HepG2 (cell line): ENCODE data around the gene GGT7. TPM values are rescaled to one million over a fixed set of nuclear protein-coding genes. Genes with fewer than 3 reads are reported as not detected.

Source experiments
- ATAC-seq: fragments of 200-7000 bp; cut with Tn5 transposase; 3 replicates; pipeline ENCODE4 v1.9.1; 2020; ENCODE audit warnings: mild to moderate bottlenecking, moderate library complexity
- BruUV-seq: library from RNA; stranded (reverse); fragments of 400-500 nt; replicated peaks from 2 replicates; lab custom pipeline; 2021; lab: Mats Ljungman, UMichigan
- CTCF ChIA-PET: fragments of 300-600 bp; formaldehyde crosslinking; extraction: SDS; loops from one replicate; lab custom pipeline; 2021; ENCODE audit warnings: low total read pairs, inconsistent platforms, low intra/inter-chr PET ratio; lab: Yijun Ruan, JAX
- POLR2A ChIA-PET: fragments of 350-600 bp; sonication (Branson Sonifier 250); formaldehyde crosslinking; loops from one replicate; lab custom pipeline; 2020; ENCODE audit warnings: antibody characterized with exemption, inconsistent platforms; lab: Yijun Ruan, JAX
- DNase-seq: peaks from one replicate; pipeline ENCODE4 v3.0.0-alpha.2; 2015; ENCODE audit warnings: low spot score
- FAIRE-seq: peaks from 3 replicates; lab custom pipeline; 2011; peaks lifted over from hg19 to GRCh38; lab: Jason Lieb, UNC
- H2AFZ ChIP-seq: one replicate; pipeline ENCODE4 v1.6.1; 2011; ENCODE audit warnings: low read length, inconsistent platforms
- H3K27ac ChIP-seq: fragments of 300-600 bp; 3 replicates; pipeline ENCODE4 v1.8.0; 2011; ENCODE audit warnings: mixed run types, mild to moderate bottlenecking, mixed read lengths, low read length, inconsistent platforms; ENCODE audit not compliant: insufficient read depth; ENCODE audit errors: extremely low read length
- H3K27me3 ChIP-seq, 2 experiments: fragments of 200-600 bp in 1 of 2; 2 replicates in 1 of 2; 3 replicates in 1 of 2; pipeline versions ENCODE4 v1.6.0 to v1.8.0; 2011; ENCODE audit warnings: low read length in 2 of 2, mild to moderate bottlenecking in 2 of 2, moderate library complexity in 2 of 2, inconsistent platforms in 1 of 2; ENCODE audit not compliant: insufficient read depth in 2 of 2, control insufficient read depth in 1 of 2
- H3K36me3 ChIP-seq, 2 experiments: fragments of 200-600 bp in 1 of 2; replicated peaks in 1 of 2; 2 replicates in 1 of 2; 3 replicates in 1 of 2; pipeline versions ENCODE4 v1.5.1 to v1.8.0; 2011; ENCODE audit warnings: low read length in 2 of 2, inconsistent platforms in 1 of 2; ENCODE audit not compliant: insufficient read depth in 2 of 2, control insufficient read depth in 1 of 2
- H3K4me1 ChIP-seq: 2 replicates; pipeline ENCODE4 v1.5.1; 2012; ENCODE audit warnings: low read length, inconsistent platforms; ENCODE audit not compliant: insufficient read depth
- H3K4me2 ChIP-seq: 2 replicates; pipeline ENCODE4 v1.6.0; 2011; ENCODE audit warnings: low read depth, low read length, inconsistent platforms
- H3K4me3 ChIP-seq, 3 experiments: fragments of 200-600 bp in 1 of 3; sonication (generic), shearing (Covaris generic) in 1 of 3; replicated peaks in 1 of 3; 2 replicates each; pipeline ENCODE4 v1.5.1; 2011 to 2016; ENCODE audit warnings: low read length in 3 of 3, inconsistent platforms in 2 of 3, low read depth in 2 of 3, mild to moderate bottlenecking in 2 of 3, control low read depth in 1 of 3, mixed read lengths in 1 of 3; ENCODE audit not compliant: insufficient read depth in 1 of 3
- H3K79me2 ChIP-seq: one replicate; pipeline ENCODE4 v1.6.1; 2011; ENCODE audit warnings: low read length, inconsistent platforms; ENCODE audit not compliant: insufficient read depth
- H3K9ac ChIP-seq: 2 replicates; pipeline ENCODE4 v1.6.0; 2011; ENCODE audit warnings: mild to moderate bottlenecking, low read depth, low read length, inconsistent platforms; ENCODE audit not compliant: insufficient read depth
- H3K9me3 ChIP-seq: 2 replicates; pipeline ENCODE4 v1.5.1; 2012; ENCODE audit warnings: mild to moderate bottlenecking, low read length
- H4K20me1 ChIP-seq: 2 replicates; pipeline ENCODE4 v1.6.0; 2011; ENCODE audit warnings: inconsistent platforms, mild to moderate bottlenecking, low read length, moderate library complexity; ENCODE audit not compliant: insufficient read depth
- ATF7-NPFF ChIP-seq: sonication (generic); formaldehyde crosslinking; IDR thresholded peaks from 2 replicates; pipeline ENCODE4 v1.8.1; 2023; ENCODE audit warnings: mild to moderate bottlenecking, low read depth, missing genetic modification reagents, moderate library complexity
- E2F2 ChIP-seq: sonication (generic); formaldehyde crosslinking; IDR thresholded peaks from 2 replicates; pipeline ENCODE4 v1.4.0; 2020; ENCODE audit warnings: missing genetic modification reagents, borderline replicate concordance
- HCFC1 ChIP-seq: fragments of 150-350 bp; IDR thresholded peaks from 2 replicates; pipeline ENCODE4 v1.6.1; 2014; ENCODE audit warnings: low read depth, low read length
- HNRNPLL ChIP-seq: fragments of 200-400 bp; formaldehyde crosslinking; IDR thresholded peaks from 2 replicates; pipeline ENCODE4 v1.6.1; 2017; ENCODE audit warnings: mild to moderate bottlenecking, low read depth, low read length; ENCODE audit not compliant: poor library complexity, severe bottlenecking
- NCOR1 ChIP-seq: fragments of 200-600 bp; sonication (generic); IDR thresholded peaks from 2 replicates; pipeline ENCODE4 v1.7.0; 2017; ENCODE audit warnings: antibody characterized with exemption, low read length, borderline replicate concordance
- RORA ChIP-seq: sonication (generic); formaldehyde crosslinking; IDR thresholded peaks from 2 replicates; pipeline ENCODE4 v1.5.0; 2020; ENCODE audit warnings: mild to moderate bottlenecking, missing genetic modification reagents, moderate library complexity
- SP2 ChIP-seq: sonication (generic); formaldehyde crosslinking; IDR thresholded peaks from 2 replicates; pipeline ENCODE4 v1.5.1; 2020; ENCODE audit warnings: mild to moderate bottlenecking, missing genetic modification reagents
- ZBTB21 ChIP-seq: sonication (generic); formaldehyde crosslinking; IDR thresholded peaks from 2 replicates; pipeline ENCODE4 v1.4.0; 2020; ENCODE audit warnings: missing genetic modification reagents
- ZFP62 ChIP-seq: sonication (generic); formaldehyde crosslinking; IDR thresholded peaks from 2 replicates; pipeline ENCODE4 v1.4.0; 2020; ENCODE audit warnings: missing genetic modification reagents
- WGBS: methylation state at CpG from one replicate; pipeline ENCODE4 v1.1.6; 2017; ENCODE audit warnings: low lambda C conversion rate; 5-methylcytosine and 5-hydroxymethylcytosine counted together
- in situ Hi-C: cut with HindIII; loops from 2 replicates; pipeline ENCODE4 v1.10.0; 2017; ENCODE audit warnings: low pct_unique_long_range_greater_than_20kb; ENCODE audit not compliant: extremely low pct_ligation_motif_present
- intact Hi-C: fragments of 100-400 bp; cut with micrococcal nuclease; formaldehyde crosslinking; loops from one replicate; pipeline ENCODE4 v1.10.0; 2022; ENCODE audit not compliant: unreplicated experiment
- polyA plus RNA-seq, 8 experiments: library from polyadenylated mRNA; depleted of rRNA in 3 of 8; stranded (reverse) in 7 of 8; unstranded in 1 of 8; fragments of >200 nt; fragmentation: Illumina TruSeq in 4 of 8; extraction: Trizol in 4 of 8; gene quantifications; 2 replicates each; pipeline versions ENCODE4 v1.2.1 to v1.2.3, GENCODE V29; 2011 to 2016; ENCODE audit warnings: low read depth in 4 of 8, missing spikeins in 1 of 8, mixed read lengths in 1 of 8; ENCODE audit not compliant: insufficient read depth in 1 of 8
- total RNA-seq, 5 experiments: library from RNA; depleted of rRNA; stranded (reverse); fragments of >200 nt; fragmentation: Illumina TruSeq; extraction: Trizol; gene quantifications; 2 replicates each; pipeline ENCODE4 v1.2.3, GENCODE V29; 2016; ENCODE audit warnings: low read depth in 1 of 5
- TF ChIP-seq, protein P1 (sequence below): sonication (generic); formaldehyde crosslinking; conservative IDR thresholded peaks from 2 replicates; pipeline ENCODE4 v1.5.0; 2020; ENCODE audit warnings: missing genetic modification reagents

GGT7 gene
- total and polyA plus RNA-seq, 2 of the 13 experiments (the other 11 are each of a cell fraction or from before 2014, with no cell fraction given): 6.6 to 23.0 TPM

DNA sequence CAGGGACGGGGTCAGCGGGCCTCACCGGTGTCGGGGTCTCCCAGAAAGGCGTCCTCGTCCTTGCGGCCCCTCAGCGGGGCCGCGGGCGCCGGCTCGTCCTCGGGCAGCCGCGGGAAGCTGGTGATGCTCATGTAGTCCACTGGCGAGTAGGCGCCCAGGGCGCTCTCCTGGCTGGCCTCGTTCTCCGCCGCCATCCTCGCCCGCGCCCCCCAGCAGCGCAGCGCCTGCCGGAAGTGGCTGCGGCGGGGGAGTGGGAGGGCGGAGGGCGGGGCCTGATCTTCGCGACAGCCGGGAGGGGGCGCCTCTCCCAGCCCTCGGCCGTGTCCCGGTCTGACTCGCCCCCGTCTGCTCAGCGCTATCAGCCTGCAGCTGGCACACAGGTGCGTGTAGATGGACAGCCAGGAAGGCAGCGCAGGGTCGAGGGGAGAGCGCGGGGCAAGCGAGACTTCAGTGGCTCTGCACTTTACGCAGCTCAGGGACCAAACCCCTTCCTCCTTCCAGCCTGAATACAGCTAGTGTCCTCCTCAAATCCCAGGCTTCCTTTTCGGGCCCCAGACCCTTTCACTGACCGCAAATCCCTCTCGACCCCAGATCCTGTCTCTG is at the start of gene GGT7 (continued):
- TF ChIP-seq ATF7-NPFF (CRISPR knock-in tag) (peak; percentile 83), ZBTB21 (CRISPR knock-in tag) (no peak), HNRNPLL (peak; percentile 83), NCOR1 (no peak), SP2 (CRISPR knock-in tag) (peak; percentile 47; the same call in 1 of the 2 replicates)

DNA sequence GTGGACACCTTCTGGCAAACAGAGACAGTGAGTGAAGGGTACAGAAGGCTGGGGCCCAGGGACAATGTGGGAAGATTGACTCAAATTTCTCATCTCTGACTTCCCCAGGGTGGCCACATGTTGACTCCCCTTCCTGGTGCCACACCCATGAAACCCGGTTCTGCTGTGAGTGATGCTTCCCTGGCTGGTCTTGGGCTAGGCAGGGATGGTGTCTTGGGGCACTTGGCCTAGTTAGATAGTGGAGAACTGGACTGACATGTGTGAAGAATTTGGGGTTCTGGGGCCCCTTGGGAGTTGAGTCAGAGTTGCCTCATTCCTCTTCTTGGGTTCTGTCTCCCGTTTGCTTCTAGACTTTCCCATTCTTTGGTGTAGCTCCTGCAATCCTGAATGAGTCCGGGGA is 48.8 kb upstream of the GGT7 start:
- WGBS: 90% methylated on average over 3 of the region's 3 CpGs
- ATAC-seq: no peak
- H3K4me2 ChIP-seq: no peak overlapping the region
- no peak overlapping the region for H3K4me3 ChIP-seq
- no peak for TF ChIP-seq E2F2
- peak; percentile 5; the same call in 1 of the 2 replicates for TF ChIP-seq HCFC1
- TF ChIP-seq RORA: no peak
- TF ChIP-seq, protein P1, sequence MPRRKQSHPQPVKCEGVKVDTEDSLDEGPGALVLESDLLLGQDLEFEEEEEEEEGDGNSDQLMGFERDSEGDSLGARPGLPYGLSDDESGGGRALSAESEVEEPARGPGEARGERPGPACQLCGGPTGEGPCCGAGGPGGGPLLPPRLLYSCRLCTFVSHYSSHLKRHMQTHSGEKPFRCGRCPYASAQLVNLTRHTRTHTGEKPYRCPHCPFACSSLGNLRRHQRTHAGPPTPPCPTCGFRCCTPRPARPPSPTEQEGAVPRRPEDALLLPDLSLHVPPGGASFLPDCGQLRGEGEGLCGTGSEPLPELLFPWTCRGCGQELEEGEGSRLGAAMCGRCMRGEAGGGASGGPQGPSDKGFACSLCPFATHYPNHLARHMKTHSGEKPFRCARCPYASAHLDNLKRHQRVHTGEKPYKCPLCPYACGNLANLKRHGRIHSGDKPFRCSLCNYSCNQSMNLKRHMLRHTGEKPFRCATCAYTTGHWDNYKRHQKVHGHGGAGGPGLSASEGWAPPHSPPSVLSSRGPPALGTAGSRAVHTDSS: no peak
- no peak for TF ChIP-seq ZFP62 (CRISPR knock-in tag)
- H3K36me3 ChIP-seq: peaks cover 9 to 62% of the 10 kb centered on the region in 2 experiments
- no peak overlapping the region for H3K27ac ChIP-seq
- no peaks in the 10 kb centered on the region for H4K20me1 ChIP-seq
- H3K4me1 ChIP-seq: peaks cover 6% of the 10 kb centered on the region; the same call in 1 of the 2 replicates
- H3K27me3 ChIP-seq: no peaks in the 10 kb centered on the region
- intact Hi-C loops: no loop called here
- ChIA-PET POLR2A (no interaction called here), CTCF (no interaction called here)
- no peak for DNase-seq
- FAIRE-seq: no peak
- in situ Hi-C loops: no loop called here
- no TSS peak for BruUV-seq
- no peak overlapping the region for H3K9ac ChIP-seq
- no peak overlapping the region for H2AFZ ChIP-seq
- no peaks in the 10 kb centered on the region; the same call in 1 of the 2 replicates for H3K9me3 ChIP-seq
- no peaks in the 10 kb centered on the region for H3K79me2 ChIP-seq
